Kidney capillary endothelial cell (primary cell): ENCODE data around the gene SNAP25.
A peak's percentile ranks its signal among the peaks of the same experiment; 100 is the strongest.

Source experiments
- DNase-seq: peaks from one replicate; pipeline ENCODE4 v3.0.0-alpha.2; 2018; ENCODE audit warnings: low spot score

Gene SNAP25

GRCh38 chr20:10304471-10305046 lies 85.9 kb downstream of the SNAP25 start:
- DNase-seq = no peak

DNA sequence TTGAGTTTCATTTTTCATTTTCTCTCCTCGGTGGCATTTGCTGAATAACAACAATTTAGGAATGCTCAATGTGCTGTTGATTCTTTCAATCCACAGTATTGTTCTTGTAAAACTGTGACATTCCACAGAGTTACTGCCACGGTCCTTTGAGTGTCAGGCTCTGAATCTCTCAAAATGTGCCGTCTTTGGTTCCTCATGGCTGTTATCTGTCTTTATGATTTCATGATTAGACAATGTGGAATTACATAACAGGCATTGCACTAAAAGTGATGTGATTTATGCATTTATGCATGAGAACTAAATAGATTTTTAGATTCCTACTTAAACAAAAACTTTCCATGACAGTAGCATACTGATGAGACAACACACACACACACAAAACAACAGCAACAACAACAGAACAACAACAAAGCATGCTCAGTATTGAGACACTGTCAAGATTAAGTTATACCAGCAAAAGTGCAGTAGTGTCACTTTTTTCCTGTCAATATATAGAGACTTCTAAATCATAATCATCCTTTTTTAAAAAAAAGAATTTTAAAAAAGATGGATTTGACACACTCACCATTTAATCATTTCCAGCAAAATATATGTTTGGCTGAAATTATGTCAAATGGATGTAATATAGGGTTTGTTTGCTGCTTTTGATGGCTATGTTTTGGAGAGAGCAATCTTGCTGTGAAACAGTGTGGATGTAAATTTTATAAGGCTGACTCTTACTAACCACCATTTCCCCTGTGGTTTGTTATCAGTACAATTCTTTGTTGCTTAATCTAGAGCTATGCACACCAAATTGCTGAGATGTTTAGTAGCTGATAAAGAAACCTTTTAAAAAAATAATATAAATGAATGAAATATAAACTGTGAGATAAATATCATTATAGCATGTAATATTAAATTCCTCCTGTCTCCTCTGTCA lies 88.1 kb downstream of the SNAP25 start:
- DNase-seq = no peak

GRCh38 chr20:10307359-10307735 lies 88.7 kb downstream of the SNAP25 start:
- no peak for DNase-seq

- DNase-seq = no peak
These were observed 90.0 kb downstream of the SNAP25 start for GRCh38 chr20:10308652-10309051.

GRCh38 chr20:10309326-10309725 lies 90.7 kb downstream of the SNAP25 start:
- DNase-seq = peak; percentile 21

- DNase-seq = no peak
These were observed 93.5 kb downstream of the SNAP25 start for GRCh38 chr20:10312111-10312510.

- DNase-seq = no peak
These were observed 94.6 kb downstream of the SNAP25 start for GRCh38 chr20:10313215-10313614.

- DNase-seq = no peak
These were observed 95.1 kb downstream of the SNAP25 start for GRCh38 chr20:10313701-10314100.

DNA sequence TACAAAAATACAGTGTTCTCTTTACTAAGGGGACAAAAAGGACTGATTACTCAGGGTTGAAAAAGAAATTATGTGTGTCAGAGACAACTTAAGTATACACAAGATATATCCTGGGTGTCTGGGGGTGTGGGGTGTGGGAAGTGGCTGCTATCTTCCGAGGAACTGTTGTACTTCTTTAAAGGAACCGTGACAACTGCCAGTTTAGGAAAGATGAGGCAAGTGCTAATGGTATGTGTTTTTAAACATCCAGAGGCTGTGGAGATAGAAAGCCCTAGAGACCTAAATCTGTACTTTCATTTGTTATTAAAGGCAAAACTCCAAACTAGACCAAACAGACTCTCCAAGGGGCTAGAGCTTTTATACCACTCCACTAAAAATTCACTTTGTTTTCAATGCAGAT lies 95.6 kb downstream of the SNAP25 start:
- no peak for DNase-seq

DNA sequence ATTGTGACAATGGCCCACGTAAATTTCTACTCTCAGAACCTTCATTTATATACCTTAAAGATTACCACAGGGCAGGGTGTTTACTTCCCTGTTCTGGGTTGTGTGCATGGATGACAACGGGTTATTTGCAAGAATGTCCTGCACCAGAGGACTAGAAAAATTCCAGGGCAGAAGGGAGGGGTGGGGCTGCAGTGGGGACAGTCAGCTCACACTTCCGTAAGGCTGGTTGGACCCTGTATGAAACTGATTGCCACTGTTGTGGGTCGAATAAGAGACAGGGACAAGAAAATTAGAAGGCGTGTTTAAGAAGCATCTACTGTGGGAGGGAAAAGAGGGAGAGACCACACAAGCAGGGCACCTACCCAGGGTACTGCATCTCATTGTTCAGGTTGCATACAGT lies 96.5 kb downstream of the SNAP25 start:
- no peak for DNase-seq

- DNase-seq = peak; percentile 12
These were observed 98.0 kb downstream of the SNAP25 start for GRCh38 chr20:10316582-10316981.

DNA sequence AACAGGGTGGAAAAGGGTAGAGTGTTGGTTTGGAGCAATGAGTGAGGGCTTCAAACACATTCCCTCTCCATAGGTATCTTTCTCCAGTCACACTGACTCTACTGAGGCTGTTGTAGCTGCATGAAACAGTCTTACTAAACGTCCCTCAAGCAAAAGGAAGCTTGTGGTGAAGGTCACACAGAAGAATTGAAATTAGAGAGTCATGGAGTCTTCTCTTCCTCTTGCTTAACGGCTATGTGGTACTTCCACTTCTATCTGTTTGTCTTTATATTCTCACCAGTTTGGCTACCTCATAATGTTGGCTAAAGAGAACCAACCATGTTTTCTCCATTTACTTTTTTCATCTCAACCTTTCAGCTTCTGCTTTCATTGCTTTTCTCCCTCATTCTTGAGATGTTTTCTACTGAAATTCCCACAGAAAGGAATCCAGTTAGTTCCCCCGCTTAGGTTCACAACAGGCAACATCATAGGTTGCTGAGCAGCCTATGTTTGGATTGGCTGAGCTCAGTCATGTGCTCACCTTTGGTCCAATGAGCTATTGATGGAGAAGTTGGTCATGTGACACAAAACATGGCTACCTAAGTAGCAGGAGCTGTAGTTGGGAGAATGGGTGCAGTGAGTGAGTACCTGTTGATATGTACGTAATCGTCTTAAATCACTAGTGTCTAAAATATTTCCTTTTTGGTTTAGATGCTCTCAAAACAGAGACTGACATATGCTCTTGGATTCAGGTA lies 99.8 kb downstream of the SNAP25 start:
- DNase-seq = no peak

DNA sequence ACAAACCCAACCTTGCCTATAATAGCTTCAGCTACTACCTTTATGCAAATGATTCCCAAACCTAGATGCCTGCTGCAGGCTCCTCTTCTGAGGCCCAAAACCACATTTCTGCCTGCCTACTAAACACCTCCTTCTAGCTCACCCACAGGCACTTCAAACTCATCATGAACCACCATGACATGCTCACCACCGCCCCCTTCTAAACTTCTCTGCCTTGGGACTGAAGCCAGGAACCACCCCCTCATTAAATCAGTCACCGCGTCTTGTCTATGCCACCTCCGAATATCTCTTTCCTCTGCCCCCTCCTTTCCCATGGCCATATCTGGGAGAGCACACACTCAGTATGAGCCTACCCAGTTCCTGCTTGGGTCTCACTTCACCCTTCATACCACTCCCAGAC lies 101.2 kb downstream of the SNAP25 start:
- no peak for DNase-seq

GRCh38 chr20:10321138-10321717 lies 102.6 kb downstream of the SNAP25 start:
- DNase-seq = no peak

DNA sequence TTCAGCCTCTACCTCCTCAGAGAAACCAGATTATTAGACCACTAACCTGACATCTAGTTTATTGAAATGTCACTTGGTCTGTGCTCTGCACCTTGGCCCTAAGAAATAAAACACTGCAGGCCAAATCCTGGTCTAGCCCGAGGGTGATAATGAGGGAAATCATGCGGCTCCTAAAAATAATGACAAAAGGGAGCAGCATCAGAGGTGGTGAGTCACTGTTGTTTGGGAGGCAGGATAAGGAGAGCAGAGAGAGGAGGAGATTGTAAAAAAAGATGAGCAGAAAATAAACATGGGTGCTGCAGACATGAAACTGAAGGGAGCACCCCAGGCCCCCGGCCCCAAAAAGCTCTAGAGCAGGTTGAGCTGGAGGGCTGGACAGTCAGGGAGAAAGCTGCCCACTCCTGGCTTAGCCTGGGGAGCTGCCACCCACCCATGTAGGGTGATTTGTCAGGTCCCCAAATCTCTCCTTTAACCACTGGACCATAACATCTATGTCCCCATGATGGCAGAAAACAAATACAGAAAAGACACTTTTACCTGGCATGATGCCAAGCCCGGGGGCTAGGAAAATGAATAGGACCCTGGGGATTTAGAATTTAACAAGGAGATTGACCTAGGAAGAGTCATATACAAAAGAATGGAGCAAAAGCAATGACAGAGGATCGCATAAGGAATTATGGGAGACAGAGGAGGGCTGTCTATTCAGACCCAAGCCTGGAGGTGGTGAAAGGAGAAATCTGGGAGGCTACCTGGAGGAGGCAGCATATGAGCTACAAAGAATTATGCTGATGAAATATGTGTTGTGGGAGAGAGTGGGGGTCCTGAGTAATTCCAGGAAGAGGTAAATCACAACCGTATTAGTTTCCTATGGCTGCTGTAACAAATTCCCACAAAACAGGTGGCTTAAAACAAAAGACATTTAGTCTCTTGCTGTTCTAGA lies 103.7 kb downstream of the SNAP25 start:
- no peak for DNase-seq

GRCh38 chr20:10323729-10324128 lies 105.1 kb downstream of the SNAP25 start:
- DNase-seq = no peak

- DNase-seq = no peak
These were observed 105.7 kb downstream of the SNAP25 start for GRCh38 chr20:10324198-10324847.

GRCh38 chr20:10328897-10329255 lies 110.2 kb downstream of the SNAP25 start:
- DNase-seq = no peak

- DNase-seq = no peak
These were observed 110.9 kb downstream of the SNAP25 start for GRCh38 chr20:10329387-10330005.

DNA sequence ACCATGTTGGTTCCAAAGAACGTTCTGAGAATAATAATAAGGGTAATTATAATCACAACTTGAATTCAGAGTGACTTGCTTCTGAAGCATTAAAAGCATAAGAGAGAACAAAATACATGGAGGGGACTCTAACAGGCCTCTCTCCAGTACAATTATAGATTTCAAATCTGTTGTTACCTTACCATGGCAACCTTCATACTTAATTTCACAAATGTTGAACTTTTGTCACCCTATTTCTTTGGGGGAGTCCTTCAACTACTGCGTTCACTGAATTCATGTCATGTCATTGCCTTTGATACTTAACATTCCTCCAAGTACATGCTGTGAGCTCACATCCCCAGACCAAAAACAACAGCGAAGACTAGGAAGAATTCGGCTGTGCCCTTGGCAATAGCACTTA lies 111.4 kb downstream of the SNAP25 start:
- no peak for DNase-seq
